ENCODE data around the gene CCDC134. TPM values are rescaled to one million over a fixed set of nuclear protein-coding genes. Genes with fewer than 3 reads are reported as not detected.

CCDC134 gene
- total RNA-seq, 2 experiments from 2014 or later: 15.2 to 15.9 TPM

- no peak overlapping the region for H3K27ac Mint-ChIP-seq
- no peaks in the 10 kb centered on the region for H3K9me3 Mint-ChIP-seq
- DNase-seq (no peak), ATAC-seq (no peak)
- CTCF ChIA-PET: interaction anchor here (1.2 to 7.3 kb wide), 4 partner anchors 12 to 62 kb away, joined by 3 to 42 read pairs (median 8); no protein-coding TSS in a partner anchor
- H3K36me3 Mint-ChIP-seq (ENCODE audit: low read depth): peaks cover 50% of the 10 kb centered on the region
- POLR2A ChIA-PET: interaction anchor here (0.5 to 2.9 kb wide), 6 partner anchors 8 to 94 kb away, joined by 3 to 17 read pairs (median 4); partner anchors contain the start of gene SREBF2
- no peak overlapping the region for H3K4me3 Mint-ChIP-seq
- no peak for TF ChIP-seq CTCF (IDR thresholded peaks at IDR 0.05)
- intact Hi-C loops (cut with micrococcal nuclease): no loop called here
- peaks cover 70% of the 10 kb centered on the region for H3K4me1 Mint-ChIP-seq (ENCODE audit: low read depth)
- no peaks in the 10 kb centered on the region for H3K27me3 Mint-ChIP-seq
Observed at GRCh38 chr22:41845380-41846267, 45.1 kb downstream of the CCDC134 start.

DNA sequence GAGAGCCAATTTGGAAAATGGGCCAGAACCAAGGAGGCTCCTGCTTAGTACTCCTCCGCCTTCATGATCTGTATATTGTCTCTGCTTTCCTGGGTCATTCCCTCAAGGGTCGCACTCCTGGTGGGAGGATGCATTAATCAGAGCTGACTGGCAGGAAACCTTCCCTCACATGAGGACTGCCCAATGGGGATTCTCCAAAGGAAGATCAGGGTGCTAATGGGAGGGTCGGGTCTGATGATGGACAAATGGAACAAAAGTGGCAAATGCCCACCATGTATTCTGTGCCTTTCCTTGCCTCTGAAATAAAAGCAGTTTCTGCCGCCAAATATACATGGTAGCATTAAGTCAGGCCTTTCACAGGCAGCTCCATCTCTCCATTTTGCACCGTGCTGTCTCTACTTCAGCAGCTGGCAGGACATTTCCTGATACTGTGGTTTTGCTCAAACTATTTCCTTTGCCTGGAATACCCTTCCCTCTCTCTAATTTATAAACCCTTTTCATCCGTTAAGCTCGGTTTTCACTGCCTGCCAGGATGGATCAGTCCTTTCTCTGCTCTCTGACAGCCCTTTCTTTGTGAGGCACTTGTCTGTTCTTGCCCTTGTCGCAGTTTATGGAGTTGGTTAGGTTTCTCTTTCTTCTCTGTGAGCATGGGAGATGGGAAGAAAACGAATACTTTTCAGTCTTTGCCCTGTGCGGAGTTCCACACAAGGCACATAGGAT, 45.9 kb downstream of the CCDC134 start:
- H3K4me3 Mint-ChIP-seq: no peak overlapping the region

DNA sequence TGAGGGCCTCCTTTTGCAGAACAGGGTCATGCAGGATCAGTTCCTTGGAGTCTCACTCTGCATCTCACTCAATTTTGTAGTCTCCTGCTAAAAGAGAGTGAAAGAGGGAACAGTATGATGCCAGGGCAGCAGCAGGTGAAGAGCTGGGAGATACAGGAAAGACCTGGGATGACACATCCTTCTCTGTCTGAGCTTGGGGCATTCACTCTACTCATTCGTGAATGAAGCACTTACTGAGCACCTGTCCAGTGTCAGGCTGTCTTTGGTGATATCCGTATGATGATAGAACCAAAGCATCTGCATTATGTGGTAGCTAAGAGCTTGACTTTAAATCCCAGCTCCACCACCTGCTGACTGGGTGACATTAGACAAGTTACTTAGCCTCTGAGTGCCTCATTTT, 46.8 kb downstream of the CCDC134 start:
- DNase-seq (no peak), ATAC-seq (no peak)
- intact Hi-C loops (cut with micrococcal nuclease): no loop called here
- H3K4me3 Mint-ChIP-seq: no peak overlapping the region
- peaks cover 40% of the 10 kb centered on the region for H3K36me3 Mint-ChIP-seq (ENCODE audit: low read depth)
- ChIA-PET CTCF (interaction anchor here (1.3 to 2.4 kb wide), 2 partner anchors 11 to 100 kb away, joined by 3 to 11 read pairs; no protein-coding TSS in a partner anchor), POLR2A (interaction anchor here (0.7 to 2.9 kb wide), 6 partner anchors 9 to 93 kb away, joined by 4 to 17 read pairs (median 4); partner anchors contain the start of gene SREBF2)
- no peak for TF ChIP-seq CTCF (IDR thresholded peaks at IDR 0.05)
- H3K27me3 Mint-ChIP-seq: no peaks in the 10 kb centered on the region
- H3K9me3 Mint-ChIP-seq: no peaks in the 10 kb centered on the region
- peaks cover 62% of the 10 kb centered on the region for H3K4me1 Mint-ChIP-seq (ENCODE audit: low read depth)
- H3K27ac Mint-ChIP-seq: peak overlapping the region; percentile 48

More for the DNA sequence above, 45.9 kb downstream of the CCDC134 start:
- CTCF ChIA-PET: interaction anchor here (1.2 to 2.4 kb wide), 4 partner anchors 12 to 100 kb away, joined by 3 to 11 read pairs (median 4); no protein-coding TSS in a partner anchor
- intact Hi-C loops (cut with micrococcal nuclease): no loop called here
- peaks cover 66% of the 10 kb centered on the region for H3K4me1 Mint-ChIP-seq (ENCODE audit: low read depth)
- no peak for TF ChIP-seq CTCF (IDR thresholded peaks at IDR 0.05)
- POLR2A ChIA-PET: interaction anchor here (0.9 to 2.9 kb wide), 6 partner anchors 9 to 94 kb away, joined by 3 to 17 read pairs (median 4); no protein-coding TSS in a partner anchor
- no peaks in the 10 kb centered on the region for H3K9me3 Mint-ChIP-seq
- H3K27me3 Mint-ChIP-seq: no peaks in the 10 kb centered on the region
- H3K36me3 Mint-ChIP-seq (ENCODE audit: low read depth): peaks cover 43% of the 10 kb centered on the region
- ATAC-seq: no peak
- no peak for DNase-seq
- peak overlapping the region; percentile 4 for H3K27ac Mint-ChIP-seq

DNA sequence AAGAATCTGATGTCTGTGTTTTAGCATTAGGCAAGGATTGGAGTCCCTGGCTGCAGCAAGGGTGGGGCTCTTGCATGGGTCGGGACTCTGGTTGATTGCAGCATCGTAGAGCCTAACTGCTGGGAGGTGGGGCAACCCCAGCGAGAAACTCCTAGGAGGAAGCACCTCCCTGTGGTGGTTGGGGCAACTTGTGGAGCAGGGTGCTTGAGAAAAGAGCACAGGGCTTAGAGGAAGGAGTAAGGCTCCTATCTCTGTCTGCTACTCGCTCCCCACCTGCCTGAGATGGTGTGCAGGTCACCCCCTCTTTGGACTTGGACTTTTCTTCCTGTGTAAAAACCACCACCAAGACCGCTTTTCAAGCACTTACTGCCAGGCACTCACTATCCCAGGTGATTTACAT, 48.0 kb downstream of the CCDC134 start:
- peaks cover 37% of the 10 kb centered on the region for H3K36me3 Mint-ChIP-seq (ENCODE audit: low read depth)
- CTCF ChIA-PET: no interaction called here
- no peaks in the 10 kb centered on the region for H3K9me3 Mint-ChIP-seq
- no peak for TF ChIP-seq CTCF (IDR thresholded peaks at IDR 0.05)
- ATAC-seq (no peak), DNase-seq (no peak)
- H3K27me3 Mint-ChIP-seq: no peaks in the 10 kb centered on the region
- no peak overlapping the region for H3K27ac Mint-ChIP-seq
- POLR2A ChIA-PET: interaction anchor here (0.6 kb wide), 1 partner anchor 9 kb away, joined by 3 read pairs; no protein-coding TSS in a partner anchor
- H3K4me3 Mint-ChIP-seq: no peak overlapping the region
- intact Hi-C loops (cut with micrococcal nuclease): no loop called here
- peaks cover 58% of the 10 kb centered on the region for H3K4me1 Mint-ChIP-seq (ENCODE audit: low read depth)
